Measurements from ENCODE around the gene LDLRAD2.
"Not testable (repeated sequence)": the region's sequence is repeated elsewhere in the genome, so short reads cannot be mapped to it uniquely, and the experiment has no call there.

Gene LDLRAD2

DNA sequence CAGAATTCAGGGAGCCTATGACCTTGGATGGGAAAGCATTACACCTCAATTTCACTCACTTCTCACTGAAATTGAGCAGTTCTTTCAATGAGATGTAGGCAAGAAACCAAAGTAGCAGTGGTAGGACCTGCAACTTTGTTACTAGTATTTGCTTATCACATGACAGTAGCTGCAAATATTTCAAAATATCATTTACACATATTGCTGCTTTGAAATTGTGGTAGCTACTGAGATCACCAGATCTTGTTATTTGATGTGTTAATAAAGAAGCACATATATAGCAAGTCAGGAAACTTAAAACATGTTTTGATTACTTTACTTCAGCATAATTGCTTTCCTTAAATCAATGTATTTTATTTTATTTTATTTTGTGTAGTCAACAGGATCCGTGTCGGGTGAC, 12.9 kb downstream of the LDLRAD2 start:
- no peak for DNase-seq

DNA sequence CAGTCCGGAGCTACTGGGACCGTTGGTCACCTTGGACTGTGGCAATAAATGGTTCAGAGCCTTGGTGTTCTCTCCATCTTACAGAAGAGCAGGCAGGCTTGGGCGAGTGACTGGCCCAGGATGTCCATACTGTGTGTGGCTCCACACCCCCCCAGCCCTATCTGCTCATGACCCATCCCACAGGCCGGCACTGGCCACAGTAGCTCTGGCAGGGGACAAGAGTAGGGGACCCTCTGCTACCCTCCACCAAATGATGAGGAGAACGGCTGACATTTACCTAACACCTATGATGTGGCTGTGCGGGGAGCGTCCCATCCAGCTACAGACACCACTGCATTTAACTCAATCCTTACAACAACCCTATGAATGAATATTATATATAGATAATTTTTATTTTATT, 13.3 kb downstream of the LDLRAD2 start:
- DNase-seq: no peak

GRCh38 chr1:21826694-21827093, 14.6 kb downstream of the LDLRAD2 start:
- not testable (repeated sequence) for DNase-seq

DNA sequence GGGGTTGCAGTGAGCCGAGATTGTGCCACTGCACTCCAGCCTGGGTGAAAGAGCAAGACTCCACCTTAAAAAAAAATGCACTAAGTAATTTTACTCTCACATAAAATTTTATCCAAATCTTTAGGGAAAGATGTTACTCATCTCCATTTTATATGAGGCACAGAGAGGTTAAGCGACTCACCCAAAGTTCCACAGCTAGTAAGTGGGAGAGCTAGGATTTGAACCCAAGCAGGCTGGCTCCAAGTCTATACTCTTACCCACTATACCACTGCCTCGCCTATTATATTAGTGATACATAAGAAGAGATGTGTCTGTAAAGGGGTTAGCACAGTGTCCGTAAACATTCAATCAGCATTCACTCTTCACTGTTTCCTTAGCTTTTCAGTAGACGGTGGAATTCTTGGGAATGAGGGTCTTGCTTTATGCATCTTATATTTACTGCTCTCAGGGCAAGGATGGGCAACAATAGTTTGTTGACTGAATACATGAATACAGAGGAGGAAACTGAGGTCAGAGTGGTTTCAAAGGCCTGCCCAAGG, 15.1 kb downstream of the LDLRAD2 start:
- DNase-seq: no peak

DNA sequence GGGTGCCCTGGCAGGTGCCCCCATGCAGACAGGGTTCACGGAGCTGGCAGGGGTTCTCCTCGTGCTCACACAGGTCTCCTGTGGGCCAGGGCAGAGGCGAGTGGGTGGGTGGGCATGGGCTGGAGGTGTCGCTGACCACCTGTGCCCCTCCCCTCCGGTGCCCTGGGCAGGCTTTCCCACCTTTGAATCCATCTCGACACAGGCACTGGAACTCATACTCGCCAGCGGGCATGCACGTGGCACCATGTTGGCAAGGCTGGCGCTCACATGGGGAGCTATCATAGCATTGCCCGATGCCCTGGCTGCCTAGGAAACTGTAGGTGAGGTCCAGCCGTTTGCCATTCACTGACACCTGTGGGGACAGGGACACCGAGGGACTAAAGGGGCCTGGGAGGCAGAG, 16.0 kb downstream of the LDLRAD2 start:
- no peak for DNase-seq

- DNase-seq: no peak
These were observed 16.6 kb downstream of the LDLRAD2 start for GRCh38 chr1:21828506-21829210.

DNA sequence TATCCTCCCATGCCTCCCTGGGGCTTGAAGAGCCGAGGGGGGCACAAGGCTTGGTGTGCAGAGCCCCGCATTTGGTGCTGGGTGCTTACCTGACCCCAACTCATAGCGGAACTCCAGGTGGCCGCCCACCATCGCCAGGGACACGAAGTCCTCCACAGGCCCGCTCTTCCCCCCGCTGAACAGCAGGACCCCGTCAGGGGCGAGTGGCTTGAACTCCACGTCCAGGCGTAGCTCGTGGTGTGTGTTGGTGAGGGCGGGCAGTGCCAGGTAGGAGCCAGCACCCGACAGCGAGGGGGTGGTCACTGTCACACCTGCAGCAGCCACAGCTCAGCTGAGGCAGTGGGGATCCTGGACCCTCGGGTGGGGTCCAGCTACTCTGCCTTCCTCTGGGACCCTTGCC, 17.2 kb downstream of the LDLRAD2 start:
- DNase-seq: no peak

GRCh38 chr1:21830792-21831453, 18.9 kb downstream of the LDLRAD2 start:
- no peak for DNase-seq

GRCh38 chr1:21831454-21831970, 19.4 kb downstream of the LDLRAD2 start:
- no peak for DNase-seq

DNA sequence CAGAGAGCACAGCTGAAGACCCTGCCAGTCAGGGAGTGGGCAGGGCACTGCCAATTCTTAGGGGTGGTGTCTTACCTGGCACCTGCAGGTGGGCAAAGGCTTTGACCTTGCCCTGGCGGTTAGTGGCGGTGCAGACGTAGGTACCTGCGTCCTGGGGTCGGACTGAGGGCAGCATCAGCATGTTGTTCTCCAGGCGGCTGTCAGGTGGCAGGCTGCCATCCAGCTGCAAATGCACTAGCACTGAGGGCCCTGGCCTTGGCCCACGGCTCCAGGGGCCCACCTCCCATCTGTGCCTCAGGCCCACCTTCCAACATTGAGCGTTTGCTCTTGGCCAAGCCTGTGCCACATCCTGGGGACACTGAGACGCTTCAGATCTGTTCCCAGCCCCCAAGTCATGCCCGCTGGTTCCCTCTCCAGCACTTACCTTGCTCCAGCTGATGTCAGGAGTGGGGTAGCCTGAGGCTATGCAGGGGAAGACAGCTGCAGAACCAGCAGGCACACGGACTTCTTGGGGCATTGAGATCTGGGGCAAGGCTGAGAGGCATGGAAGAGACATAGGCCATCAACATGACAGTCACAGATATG, 21.4 kb downstream of the LDLRAD2 start:
- no peak for DNase-seq

DNA sequence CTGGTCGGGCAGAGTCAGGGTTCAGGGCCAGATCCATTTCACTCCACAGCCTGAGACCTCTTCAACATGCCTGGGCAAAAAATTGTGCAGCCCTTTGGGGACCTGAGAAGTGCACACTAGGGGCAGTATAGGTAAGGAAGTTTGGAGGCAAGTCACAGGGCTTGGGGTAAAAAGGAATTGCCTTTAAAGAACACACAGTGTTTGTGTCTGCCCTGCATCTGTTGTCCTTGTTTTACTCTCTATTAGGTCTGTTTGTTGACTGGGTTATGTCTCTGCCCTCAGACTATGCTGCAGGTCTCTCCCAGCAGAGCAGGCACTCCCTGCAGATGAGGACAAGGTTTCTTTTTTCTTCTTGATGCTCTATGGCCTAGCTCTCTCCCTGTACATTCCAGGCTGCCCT, 22.0 kb downstream of the LDLRAD2 start:
- no peak for DNase-seq

DNA sequence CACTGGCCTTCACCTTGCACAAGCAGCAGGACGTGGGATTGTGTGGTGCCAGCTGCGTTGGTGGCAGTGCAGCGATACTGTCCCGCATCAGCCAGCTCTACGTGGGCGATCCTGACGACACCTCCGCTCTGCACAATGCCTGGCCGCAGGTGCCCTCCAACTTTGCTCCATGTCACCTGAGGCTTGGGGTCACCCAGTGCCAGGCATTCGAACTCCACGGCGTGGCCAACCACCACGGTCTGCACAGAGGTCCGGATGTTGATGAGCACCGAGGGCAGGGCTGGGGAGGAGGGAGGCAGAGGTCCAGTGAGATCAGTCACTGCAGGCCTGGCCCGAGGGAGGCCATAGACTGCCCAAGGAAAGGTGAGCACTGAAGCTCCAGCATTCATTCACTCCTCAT, 22.6 kb downstream of the LDLRAD2 start:
- DNase-seq: no peak

DNA sequence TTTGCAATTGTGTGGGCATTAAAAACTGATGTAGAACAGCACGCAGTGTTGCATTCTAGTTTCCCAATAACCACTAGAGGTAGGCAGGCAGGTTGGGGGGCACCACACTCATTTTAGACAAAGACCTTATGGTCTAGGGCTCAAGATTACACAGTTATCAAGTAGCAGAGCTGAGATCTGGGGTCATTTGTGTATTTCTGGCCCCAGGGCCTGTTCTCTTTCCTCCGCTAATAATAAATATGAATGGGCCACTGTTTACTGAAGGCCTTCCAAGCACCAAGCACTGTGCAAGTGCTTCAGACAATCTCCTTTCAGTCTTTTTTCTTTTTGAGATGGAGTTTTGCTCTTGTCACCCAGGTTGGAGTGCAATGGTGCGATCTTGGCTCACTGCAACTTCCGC, 23.9 kb downstream of the LDLRAD2 start:
- no peak for DNase-seq

- DNase-seq: no peak
These were observed 24.7 kb downstream of the LDLRAD2 start for GRCh38 chr1:21836729-21837128.

GRCh38 chr1:21837476-21837875, 25.4 kb downstream of the LDLRAD2 start:
- no peak for DNase-seq

DNA sequence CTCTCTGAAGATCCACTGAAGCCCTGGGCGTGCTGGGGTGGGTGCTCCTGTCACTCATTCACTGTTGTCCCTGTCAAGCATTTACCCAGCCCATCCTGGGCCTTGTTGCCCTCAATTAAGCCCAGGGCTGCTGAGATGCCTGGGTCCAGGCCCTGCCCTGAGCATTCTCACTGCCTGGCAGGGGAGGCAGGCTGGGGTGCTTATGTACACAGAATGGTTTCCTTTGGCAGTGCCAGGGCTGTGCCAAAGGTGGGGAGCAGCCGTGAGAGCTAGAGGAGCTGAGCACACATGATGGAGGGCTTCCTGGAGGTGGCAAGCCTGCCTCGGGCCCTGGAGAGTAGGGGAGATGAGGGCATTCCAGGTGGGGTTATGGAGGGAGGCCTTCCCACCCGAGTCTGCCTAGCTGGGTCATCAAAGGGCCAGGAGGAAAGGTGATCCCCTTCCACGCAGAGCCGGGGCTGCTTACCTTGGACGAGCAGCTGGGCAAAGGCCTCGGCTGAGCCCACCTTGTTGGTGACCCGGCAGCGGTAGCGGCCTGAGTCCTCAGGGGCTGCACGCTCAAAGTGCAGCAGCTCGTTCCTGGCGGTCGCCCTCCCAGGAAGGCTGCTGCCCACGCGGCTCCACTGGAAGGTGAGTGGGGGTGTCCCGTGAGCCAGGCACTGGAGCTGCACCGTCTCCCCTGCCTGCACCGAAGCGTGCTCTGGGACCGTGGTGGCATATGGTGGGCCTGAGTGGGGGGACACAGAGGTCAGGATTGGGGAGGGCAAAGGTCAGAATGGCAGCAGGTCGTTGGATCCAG, 26.5 kb downstream of the LDLRAD2 start:
- no peak for DNase-seq

DNA sequence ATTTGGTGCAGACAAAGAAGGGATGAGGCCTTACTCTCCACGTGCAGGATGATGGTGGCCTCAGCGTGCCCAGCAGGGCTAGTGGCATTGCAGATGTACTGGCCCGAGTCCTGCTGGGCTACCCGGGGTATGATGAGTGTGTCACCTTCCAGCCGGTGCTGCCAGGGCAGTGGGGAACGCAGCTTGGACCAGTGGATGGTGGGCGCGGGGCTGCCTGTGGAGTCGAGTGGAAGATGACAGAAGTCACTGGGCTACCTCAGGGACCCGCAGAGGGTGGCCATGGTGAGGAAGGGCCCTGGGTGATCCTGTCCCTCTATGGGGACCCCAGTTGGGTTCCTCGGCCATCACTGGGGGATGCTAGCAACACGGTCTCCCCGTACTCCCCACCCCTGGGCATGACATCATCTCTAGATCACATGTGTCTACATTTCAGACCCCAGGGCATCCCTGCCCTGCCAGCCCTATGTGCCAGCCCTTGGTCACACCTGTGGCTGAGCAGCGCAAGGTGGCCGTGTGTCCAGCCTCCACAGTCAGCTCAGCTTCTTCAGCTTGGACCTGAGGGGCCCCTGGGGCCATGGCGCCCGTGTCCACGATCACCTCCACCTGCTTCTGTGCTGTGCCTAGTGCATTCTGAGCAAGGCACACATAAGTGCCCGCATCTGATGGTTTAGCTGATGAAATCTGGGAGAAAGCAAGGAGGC, 27.4 kb downstream of the LDLRAD2 start:
- no peak for DNase-seq

- no peak for DNase-seq
These were observed 28.9 kb downstream of the LDLRAD2 start for GRCh38 chr1:21840981-21841380.

DNA sequence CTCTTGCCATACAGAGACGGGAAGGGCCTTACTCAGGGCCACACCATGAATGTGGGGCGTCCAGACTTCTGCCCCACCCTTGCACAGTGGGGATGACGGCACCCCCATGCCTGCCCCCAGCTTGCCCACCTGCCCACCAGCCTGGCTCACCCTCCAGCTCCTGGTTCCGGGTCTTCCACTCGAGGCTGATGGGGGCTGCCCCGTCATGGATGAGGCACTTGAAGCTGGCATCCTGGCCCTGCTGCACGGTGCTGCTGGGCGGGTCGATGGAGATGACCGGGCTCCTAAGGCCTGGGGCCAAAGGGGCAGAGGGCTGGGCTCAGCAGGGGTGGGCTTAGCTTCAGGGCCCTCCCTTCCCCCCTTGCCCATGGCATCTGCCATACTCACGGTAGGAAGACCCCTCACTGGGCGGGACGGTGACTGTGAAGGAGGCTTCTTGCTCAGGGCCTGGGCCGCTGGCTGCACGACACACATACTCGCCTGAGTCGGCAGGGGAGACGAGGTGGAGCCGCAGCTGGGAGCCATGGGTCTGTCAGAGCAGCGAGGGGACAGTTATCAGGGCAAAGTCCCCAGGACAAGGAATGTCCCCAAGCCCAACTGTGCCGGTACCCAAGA, 29.9 kb downstream of the LDLRAD2 start:
- no peak for DNase-seq

DNA sequence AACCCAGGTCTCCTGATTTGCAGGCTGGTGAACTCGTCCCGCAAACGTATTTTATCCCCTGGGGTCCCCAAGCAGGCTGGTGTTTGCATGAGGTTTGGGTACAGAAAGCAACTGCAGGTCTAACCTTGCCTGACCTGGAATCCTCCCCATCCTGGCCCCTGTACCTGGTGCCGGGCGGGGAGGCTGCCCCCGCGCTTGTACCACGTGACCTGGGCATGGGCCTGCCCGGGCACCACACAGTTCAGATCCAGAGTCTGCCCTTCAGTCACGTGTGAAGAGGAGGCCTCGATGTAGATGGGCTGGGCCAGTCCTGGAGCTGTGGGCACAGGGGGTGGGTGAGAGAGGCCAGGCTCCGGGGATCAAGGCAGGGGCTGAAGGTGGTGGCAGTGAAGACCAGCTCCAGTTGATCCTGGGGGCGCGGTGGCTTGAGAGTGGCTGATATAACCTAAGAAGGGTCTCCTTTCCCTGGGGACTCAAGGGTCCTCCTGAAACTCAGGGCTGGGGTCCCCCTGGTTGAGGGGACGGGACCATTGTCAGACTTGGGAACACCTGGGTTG, 30.6 kb downstream of the LDLRAD2 start:
- no peak for DNase-seq

GRCh38 chr1:21843208-21843607, 31.1 kb downstream of the LDLRAD2 start:
- DNase-seq: no peak

- no peak for DNase-seq
These were observed 31.9 kb downstream of the LDLRAD2 start for GRCh38 chr1:21843996-21844395.

Measured in effector CD8-positive, alpha-beta T cell (primary cell).